Prostate gland (tissue), 2 donors: Measurements from ENCODE around the gene WNT16.

ENCODE experiments used
- POLR2A ChIP-seq: fragments of 450-650 bp; IDR thresholded peaks from one replicate; pipeline ENCODE4 v1.6.1; 2016; ENCODE audit warnings: antibody characterized with exemption, mild to moderate bottlenecking
- POLR2AphosphoS5 ChIP-seq: sonication (generic); formaldehyde crosslinking; IDR thresholded peaks from one replicate; pipeline ENCODE4 v1.6.1; 2017; ENCODE audit warnings: antibody characterized with exemption
- TF ChIP-seq, protein P1 (sequence below), 4 experiments: fragments of 200-600 bp in 2 of 4; fragments of 450-650 bp in 2 of 4; sonication (generic) in 2 of 4; IDR thresholded peaks; 1 replicate in 3 of 4; 2 replicates in 1 of 4; pipeline ENCODE4 v1.5.1; 2016 to 2019; ENCODE audit warnings: antibody characterized with exemption in 4 of 4, mild to moderate bottlenecking in 2 of 4, moderate library complexity in 2 of 4

DNA sequence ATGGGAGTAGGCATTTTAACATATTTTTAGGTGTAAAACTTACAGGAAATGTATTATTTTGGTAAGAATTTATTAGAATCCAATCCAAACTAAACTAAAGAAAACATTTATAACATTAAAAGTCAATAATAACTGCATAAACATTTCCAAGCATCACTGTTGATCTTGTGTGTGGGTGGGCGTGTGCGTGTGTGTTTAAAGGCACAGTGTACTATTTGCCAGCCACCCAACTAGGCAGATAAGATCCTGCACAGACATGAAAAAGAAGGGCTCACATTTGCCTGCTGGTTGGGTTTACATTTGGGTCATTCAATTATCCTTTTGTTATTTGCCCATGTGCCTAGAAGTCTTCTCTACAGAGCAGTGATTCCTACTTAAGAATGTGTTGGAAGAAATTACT is 31.0 kb upstream of the WNT16 start:
- TF ChIP-seq, protein P1, sequence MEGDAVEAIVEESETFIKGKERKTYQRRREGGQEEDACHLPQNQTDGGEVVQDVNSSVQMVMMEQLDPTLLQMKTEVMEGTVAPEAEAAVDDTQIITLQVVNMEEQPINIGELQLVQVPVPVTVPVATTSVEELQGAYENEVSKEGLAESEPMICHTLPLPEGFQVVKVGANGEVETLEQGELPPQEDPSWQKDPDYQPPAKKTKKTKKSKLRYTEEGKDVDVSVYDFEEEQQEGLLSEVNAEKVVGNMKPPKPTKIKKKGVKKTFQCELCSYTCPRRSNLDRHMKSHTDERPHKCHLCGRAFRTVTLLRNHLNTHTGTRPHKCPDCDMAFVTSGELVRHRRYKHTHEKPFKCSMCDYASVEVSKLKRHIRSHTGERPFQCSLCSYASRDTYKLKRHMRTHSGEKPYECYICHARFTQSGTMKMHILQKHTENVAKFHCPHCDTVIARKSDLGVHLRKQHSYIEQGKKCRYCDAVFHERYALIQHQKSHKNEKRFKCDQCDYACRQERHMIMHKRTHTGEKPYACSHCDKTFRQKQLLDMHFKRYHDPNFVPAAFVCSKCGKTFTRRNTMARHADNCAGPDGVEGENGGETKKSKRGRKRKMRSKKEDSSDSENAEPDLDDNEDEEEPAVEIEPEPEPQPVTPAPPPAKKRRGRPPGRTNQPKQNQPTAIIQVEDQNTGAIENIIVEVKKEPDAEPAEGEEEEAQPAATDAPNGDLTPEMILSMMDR (IDR thresholded peaks at IDR 0.05), result no peak
- TF ChIP-seq POLR2A, result no peak
- no peak for TF ChIP-seq POLR2AphosphoS5
